H9 (cell line): ENCODE measurements around the gene BOD1L1. TPM values are rescaled to one million over a fixed set of nuclear protein-coding genes. Genes with fewer than 3 reads are reported as not detected.
A peak's percentile ranks its signal among the peaks of the same experiment; 100 is the strongest.

Experiments used
- DNase-seq: peaks from one replicate; pipeline ENCODE4 v3.0.0-alpha.2; 2017
- H2AFZ ChIP-seq: one replicate; pipeline ENCODE4 v1.6.1; 2013; ENCODE audit warnings: mild to moderate bottlenecking, low read length, control low read depth, moderate library complexity
- H2AK5ac ChIP-seq: 2 replicates; pipeline ENCODE4 v1.6.1; 2013; ENCODE audit warnings: low read length, control low read depth, mixed read lengths; ENCODE audit not compliant: insufficient read length
- H2BK120ac ChIP-seq: one replicate; pipeline ENCODE4 v1.6.1; 2013; ENCODE audit warnings: low read depth, mild to moderate bottlenecking, low read length, control low read depth, inconsistent platforms; ENCODE audit not compliant: poor library complexity, severe bottlenecking
- H2BK12ac ChIP-seq: 2 replicates; pipeline ENCODE4 v1.6.1; 2013; ENCODE audit warnings: low read length, control low read depth, mixed read lengths, low read depth; ENCODE audit not compliant: insufficient read length
- H2BK15ac ChIP-seq: 2 replicates; pipeline ENCODE4 v1.6.1; 2013; ENCODE audit warnings: low read depth, low read length, control low read depth
- H2BK20ac ChIP-seq: one replicate; pipeline ENCODE4 v1.6.1; 2013; ENCODE audit warnings: low read depth, mild to moderate bottlenecking, low read length, control low read depth, inconsistent platforms; ENCODE audit not compliant: poor library complexity, severe bottlenecking
- H2BK5ac ChIP-seq: 2 replicates; pipeline ENCODE4 v1.6.1; 2013; ENCODE audit warnings: low read length, control low read depth, mixed read lengths; ENCODE audit not compliant: insufficient read length
- H3K14ac ChIP-seq: 2 replicates; pipeline ENCODE4 v1.6.1; 2013; ENCODE audit warnings: low read length, control low read depth; ENCODE audit not compliant: insufficient read depth
- H3K18ac ChIP-seq: 2 replicates; pipeline ENCODE4 v1.6.1; 2013; ENCODE audit warnings: low read depth, mild to moderate bottlenecking, mixed read lengths, low read length, control low read depth; ENCODE audit not compliant: insufficient read length
- H3K23ac ChIP-seq: 2 replicates; pipeline ENCODE4 v1.6.1; 2013; ENCODE audit warnings: low read length, control low read depth, mixed read lengths, low read depth; ENCODE audit not compliant: insufficient read length
- H3K23me2 ChIP-seq: 2 replicates; pipeline ENCODE4 v1.6.1; 2013; ENCODE audit warnings: low read depth, mild to moderate bottlenecking, mixed read lengths, low read length, control low read depth; ENCODE audit not compliant: insufficient read length, poor library complexity, severe bottlenecking
- H3K27ac ChIP-seq: 2 replicates; pipeline ENCODE4 v1.5.1; 2013; ENCODE audit warnings: low read length, control low read depth, mixed read lengths, low read depth; ENCODE audit not compliant: insufficient read length
- H3K27me3 ChIP-seq: 2 replicates; pipeline ENCODE4 v1.6.1; 2013; ENCODE audit warnings: low read length, control low read depth, inconsistent platforms; ENCODE audit not compliant: insufficient read depth
- H3K4ac ChIP-seq: 2 replicates; pipeline ENCODE4 v1.6.1; 2013; ENCODE audit warnings: low read depth, mild to moderate bottlenecking, control low read depth, inconsistent platforms, low read length, moderate library complexity
- H3K4me1 ChIP-seq: 2 replicates; pipeline ENCODE4 v1.6.1; 2013; ENCODE audit warnings: low read length, control low read depth, inconsistent platforms; ENCODE audit not compliant: insufficient read depth
- H3K4me2 ChIP-seq: 2 replicates; pipeline ENCODE4 v1.6.1; 2013; ENCODE audit warnings: low read length, control low read depth, mixed read lengths; ENCODE audit not compliant: insufficient read length, insufficient read depth
- H3K56ac ChIP-seq: 2 replicates; pipeline ENCODE4 v1.6.1; 2013; ENCODE audit warnings: low read depth, mild to moderate bottlenecking, mixed read lengths, low read length, control low read depth; ENCODE audit not compliant: insufficient read length
- H3K79me1 ChIP-seq: 2 replicates; pipeline ENCODE4 v1.6.1; 2013; ENCODE audit warnings: low read depth, mild to moderate bottlenecking, moderate library complexity, low read length, control low read depth, inconsistent platforms; ENCODE audit not compliant: insufficient read depth, poor library complexity, severe bottlenecking
- H3K79me2 ChIP-seq: 2 replicates; pipeline ENCODE4 v1.6.1; 2013; ENCODE audit warnings: low read length, control low read depth, inconsistent platforms; ENCODE audit not compliant: insufficient read depth
- H3K9ac ChIP-seq: 2 replicates; pipeline ENCODE4 v1.6.1; 2013; ENCODE audit warnings: low read length, control low read depth, mixed read lengths; ENCODE audit not compliant: insufficient read length; ENCODE audit errors: extremely low read depth
- H3K9me3 ChIP-seq: one replicate; pipeline ENCODE4 v1.6.1; 2013; ENCODE audit warnings: low read depth, low read length, inconsistent platforms; ENCODE audit not compliant: control insufficient read depth
- H3T11ph ChIP-seq: one replicate; pipeline ENCODE4 v1.6.1; 2013; ENCODE audit warnings: mild to moderate bottlenecking, low read length, control low read depth, inconsistent platforms
- H4K20me1 ChIP-seq: one replicate; pipeline ENCODE4 v1.6.1; 2013; ENCODE audit not compliant: control insufficient read depth, insufficient read length, insufficient read depth
- H4K5ac ChIP-seq: 2 replicates; pipeline ENCODE4 v1.6.1; 2013; ENCODE audit warnings: low read depth, mild to moderate bottlenecking, mixed read lengths, low read length, control low read depth; ENCODE audit not compliant: insufficient read length
- H4K8ac ChIP-seq: replicated peaks from 2 replicates; pipeline ENCODE4 v1.6.1; 2013; ENCODE audit warnings: low read length, control low read depth, mixed read lengths, low read depth; ENCODE audit not compliant: insufficient read length
- H4K91ac ChIP-seq: 2 replicates; pipeline ENCODE4 v1.6.1; 2013; ENCODE audit warnings: low read depth, mild to moderate bottlenecking, moderate library complexity, mixed read lengths, low read length, control low read depth; ENCODE audit not compliant: insufficient read length
- H3K27ac Mint-ChIP-seq, 3 experiments: 2 replicates in 2 of 3; 3 replicates in 1 of 3; pipeline ENCODE4 v1.8.0; 2020 to 2021; ENCODE audit warnings: mixed read lengths in 3 of 3, mild to moderate bottlenecking in 1 of 3, moderate library complexity in 1 of 3
- H3K27me3 Mint-ChIP-seq: 2 replicates; pipeline ENCODE4 v1.8.0; 2021; ENCODE audit warnings: low read depth, mild to moderate bottlenecking, moderate library complexity, mixed read lengths
- H3K36me3 Mint-ChIP-seq, 3 experiments: 2 replicates in 2 of 3; 3 replicates in 1 of 3; pipeline ENCODE4 v1.8.0; 2020 to 2021; ENCODE audit warnings: low read depth in 3 of 3, mixed read lengths in 3 of 3; ENCODE audit not compliant: insufficient read depth in 1 of 3
- H3K4me1 Mint-ChIP-seq, 2 experiments: 2 replicates each; pipeline ENCODE4 v1.8.0; 2020; ENCODE audit warnings: mixed read lengths in 2 of 2
- H3K4me3 Mint-ChIP-seq, 2 experiments: 2 replicates in 1 of 2; 3 replicates in 1 of 2; pipeline ENCODE4 v1.8.0; 2020 to 2021; ENCODE audit warnings: mild to moderate bottlenecking in 2 of 2, mixed read lengths in 2 of 2, moderate library complexity in 1 of 2
- H3K9me3 Mint-ChIP-seq, 2 experiments: 2 replicates in 1 of 2; 3 replicates in 1 of 2; pipeline ENCODE4 v1.8.0; 2020; ENCODE audit warnings: mild to moderate bottlenecking in 2 of 2, mixed read lengths in 2 of 2, moderate library complexity in 1 of 2
- CTCF ChIP-seq: fragments of 200-600 bp; sonication (generic); conservative IDR thresholded peaks from 3 replicates; pipeline ENCODE4 v1.8.0; 2021; ENCODE audit warnings: antibody characterized with exemption, mild to moderate bottlenecking
- WGBS: extraction: QIAGEN DNeasy Blood & Tissue Kit; methylation state at CpG from one replicate; pipeline ENCODE4 v1.1.7; 2013; ENCODE audit warnings: missing lambda C conversion rate, low lambda C conversion rate, mixed read lengths; ENCODE audit not compliant: insufficient read length; ENCODE audit errors: extremely low coverage; 5-methylcytosine and 5-hydroxymethylcytosine counted together
- total RNA-seq: library from RNA; stranded (reverse); gene quantifications from 2 replicates; pipeline ENCODE4 v1.2.1, GENCODE V29; 2021

BOD1L1 gene
- total RNA-seq, 1 experiment from 2014 or later: 37.8 TPM

GRCh38 chr4:13543839-13544605 is 83.5 kb downstream of the BOD1L1 start, which contains the start of gene NKX3-2:
Gene NKX3-2 (minus strand): TSS chr4:13544508. CDS start chr4:13544414, 94 bp downstream.
- Histone ChIP-seq H3K23ac (no peak within 1 kb of the TSS), H3K27ac (no peak within 1 kb of the TSS)
- WGBS: no CpG with 5 or more reads among the region's 96 CpGs

More at GRCh38 chr4:13543839-13544605, 83.5 kb downstream of the BOD1L1 start, which contains the start of gene NKX3-2:
- Histone ChIP-seq H3K9me3 (no peaks in the 10 kb centered on the region), H3K79me2 (no peaks in the 10 kb centered on the region), H2BK120ac (no peak within 1 kb of the TSS), H3K23me2 (peaks cover 25% of the 10 kb centered on the region), H4K91ac (no peak within 1 kb of the TSS), H3T11ph (no peak within 1 kb of the TSS), H2AK5ac (no peak within 1 kb of the TSS), H3K4ac (no peak within 1 kb of the TSS), H3K9ac (no peak within 1 kb of the TSS), H2AFZ (no peak within 1 kb of the TSS), H3K27me3 (peaks cover 75% of the 10 kb centered on the region), H2BK12ac (no peak within 1 kb of the TSS), H3K14ac (no peak within 1 kb of the TSS; the same call in 1 of the 2 replicates), H4K20me1 (peaks cover 3% of the 10 kb centered on the region), H2BK15ac (no peak within 1 kb of the TSS), H2BK20ac (no peak within 1 kb of the TSS), H3K4me2 (peak within 1 kb of the TSS; percentile 60), H2BK5ac (no peak within 1 kb of the TSS), H4K5ac (no peak within 1 kb of the TSS), H3K4me1 (no peaks in the 10 kb centered on the region), H3K18ac (no peak within 1 kb of the TSS), H3K79me1 (no peaks in the 10 kb centered on the region), H3K56ac (no peak within 1 kb of the TSS), H4K8ac (no peak within 1 kb of the TSS)
- Mint-ChIP-seq H3K9me3 (peaks cover 6 to 8% of the 10 kb centered on the region in 2 experiments; a peak in 4 of 5 replicates), H3K36me3 (no peaks in the 10 kb centered on the region; a peak in 1 of 7 replicates), H3K27ac (0 out of 7 replicates have a peak within 1 kb of the TSS, but pooled peaks of 1 of the 3 experiments have one; percentile 13), H3K4me1 (peaks cover 44% of the 10 kb centered on the region in 2 experiments), H3K4me3 (peak within 1 kb of the TSS; percentile 73 to 93), H3K27me3 (peaks cover 93% of the 10 kb centered on the region)
- no peak for DNase-seq
- no peak for TF ChIP-seq CTCF
